Tibial nerve (tissue), 4 donors: ENCODE measurements around the gene OR5L1. TPM values are rescaled to one million over a fixed set of nuclear protein-coding genes. Genes with fewer than 3 reads are reported as not detected.

ENCODE experiments used
- DNase-seq, 2 donors: peaks; one replicate each; pipeline ENCODE4 v3.0.0-alpha.2; 2019; ENCODE audit warnings: low spot score in 2 of 2
- H3K27ac ChIP-seq, 4 donors: fragments of 200-600 bp; sonication (generic) in 3 of 4; one replicate each; pipeline ENCODE4 v1.5.1; 2017 to 2019; ENCODE audit warnings: mild to moderate bottlenecking in 1 of 4
- H3K27me3 ChIP-seq, 2 donors: fragments of 200-600 bp; sonication (generic) in 1 of 2; one replicate each; pipeline versions ENCODE4 v1.5.1 to v1.6.0; 2017 to 2019
- H3K36me3 ChIP-seq, 3 donors: fragments of 200-600 bp; sonication (generic); one replicate each; pipeline ENCODE4 v1.5.1; 2018 to 2019
- H3K4me1 ChIP-seq, 4 donors: fragments of 200-600 bp; sonication (generic) in 3 of 4; one replicate each; pipeline ENCODE4 v1.5.1; 2017 to 2019
- H3K4me3 ChIP-seq, 4 donors: fragments of 200-600 bp; sonication (generic) in 3 of 4; one replicate each; pipeline ENCODE4 v1.5.1; 2017 to 2019; ENCODE audit warnings: mild to moderate bottlenecking in 1 of 4, moderate library complexity in 1 of 4
- H3K9me3 ChIP-seq, 4 donors: fragments of 200-600 bp; sonication (generic) in 3 of 4; one replicate each; pipeline ENCODE4 v1.5.1; 2017 to 2019
- EP300 ChIP-seq, 2 donors: sonication (generic); formaldehyde crosslinking; IDR thresholded peaks; one replicate each; pipeline ENCODE4 v1.6.1; 2017; ENCODE audit warnings: antibody characterized with exemption in 2 of 2, mild to moderate bottlenecking in 1 of 2
- POLR2A ChIP-seq, 2 donors: fragments of 450-650 bp; IDR thresholded peaks; one replicate each; pipeline ENCODE4 v1.6.1; 2017; ENCODE audit warnings: antibody characterized with exemption in 2 of 2, mild to moderate bottlenecking in 2 of 2, moderate library complexity in 2 of 2
- WGBS, 2 donors: methylation state at CpG; one replicate each; pipeline ENCODE4 v1.1.5; 2018; 5-methylcytosine and 5-hydroxymethylcytosine counted together
- total RNA-seq, 4 donors: library from RNA; depleted of rRNA; stranded (reverse); fragments of >200 nt; gene quantifications; one replicate each; pipeline ENCODE4 v1.1.0, GENCODE V29; 2016
- TF ChIP-seq, protein P1 (sequence below), 5 experiments: fragments of 200-600 bp in 3 of 5; fragments of 450-650 bp in 2 of 5; sonication (generic) in 3 of 5; IDR thresholded peaks; one replicate each; pipeline ENCODE4 v1.5.1; 2016 to 2019; ENCODE audit warnings: antibody characterized with exemption in 5 of 5, mild to moderate bottlenecking in 3 of 5, moderate library complexity in 2 of 5

OR5L1 gene
- total RNA-seq = not detected

DNA sequence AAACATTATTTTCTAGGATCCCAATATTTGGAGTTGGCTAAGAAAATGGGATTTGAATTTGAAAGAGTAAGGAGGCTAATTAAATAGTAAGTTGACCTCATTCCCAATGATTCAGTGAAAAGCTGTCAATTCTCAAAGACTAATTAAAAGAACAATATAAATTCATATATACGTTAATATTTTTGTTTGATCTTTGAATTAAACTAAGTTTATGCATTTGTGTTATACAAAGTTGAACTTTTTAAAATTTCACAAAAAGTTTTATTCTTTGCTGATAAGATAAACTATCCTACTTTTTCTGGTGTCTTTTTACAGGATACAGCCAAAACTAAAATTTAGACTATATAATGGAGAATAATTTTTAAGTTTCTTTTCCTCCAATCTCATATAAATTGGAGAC is at the start of gene OR5L1:
Gene OR5L1 (plus strand): TSS at position 301 of the 400 bp plus-strand sequence. CDS start 100 bp downstream, outside the sequence.
- Histone ChIP-seq H3K4me1 (no peaks in the 10 kb centered on the region), H3K36me3 (no peaks in the 10 kb centered on the region), H3K9me3 (peaks cover 0 to 8% (median 0%) of the 10 kb centered on the region in 4 donors), H3K4me3 (no peak within 1 kb of the TSS), H3K27ac (no peak within 1 kb of the TSS), H3K27me3 (no peaks in the 10 kb centered on the region)
- TF ChIP-seq EP300 (IDR thresholded peaks at IDR 0.05) (no peak), POLR2A (IDR thresholded peaks at IDR 0.05) (no peak)
- TF ChIP-seq, protein P1, sequence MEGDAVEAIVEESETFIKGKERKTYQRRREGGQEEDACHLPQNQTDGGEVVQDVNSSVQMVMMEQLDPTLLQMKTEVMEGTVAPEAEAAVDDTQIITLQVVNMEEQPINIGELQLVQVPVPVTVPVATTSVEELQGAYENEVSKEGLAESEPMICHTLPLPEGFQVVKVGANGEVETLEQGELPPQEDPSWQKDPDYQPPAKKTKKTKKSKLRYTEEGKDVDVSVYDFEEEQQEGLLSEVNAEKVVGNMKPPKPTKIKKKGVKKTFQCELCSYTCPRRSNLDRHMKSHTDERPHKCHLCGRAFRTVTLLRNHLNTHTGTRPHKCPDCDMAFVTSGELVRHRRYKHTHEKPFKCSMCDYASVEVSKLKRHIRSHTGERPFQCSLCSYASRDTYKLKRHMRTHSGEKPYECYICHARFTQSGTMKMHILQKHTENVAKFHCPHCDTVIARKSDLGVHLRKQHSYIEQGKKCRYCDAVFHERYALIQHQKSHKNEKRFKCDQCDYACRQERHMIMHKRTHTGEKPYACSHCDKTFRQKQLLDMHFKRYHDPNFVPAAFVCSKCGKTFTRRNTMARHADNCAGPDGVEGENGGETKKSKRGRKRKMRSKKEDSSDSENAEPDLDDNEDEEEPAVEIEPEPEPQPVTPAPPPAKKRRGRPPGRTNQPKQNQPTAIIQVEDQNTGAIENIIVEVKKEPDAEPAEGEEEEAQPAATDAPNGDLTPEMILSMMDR (IDR thresholded peaks at IDR 0.05) = no peak
- no peak for DNase-seq
- 49 to 80% methylated on average over 1 of the region's 1 CpG for WGBS, 2 donors

DNA sequence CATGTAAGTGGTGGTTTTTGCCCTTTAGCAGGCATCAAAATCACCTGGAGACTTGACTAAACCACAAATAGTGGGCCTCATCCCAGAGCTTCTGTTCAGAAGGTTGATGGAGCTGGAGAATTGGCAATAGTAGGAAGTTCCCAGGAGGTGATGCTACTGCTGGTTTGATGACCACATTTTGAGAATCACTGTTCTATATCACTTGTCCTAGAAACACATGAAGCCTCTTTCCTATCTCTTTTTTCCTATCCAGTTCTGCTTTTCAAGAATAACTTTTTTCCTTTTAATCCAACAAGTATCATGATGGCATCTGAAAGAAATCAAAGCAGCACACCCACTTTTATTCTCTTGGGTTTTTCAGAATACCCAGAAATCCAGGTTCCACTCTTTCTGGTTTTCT is 38.0 kb upstream of the OR5L1 start, which contains the start of gene OR5D13:
Gene OR5D13 (plus strand): TSS at position 301 of the 400 bp plus-strand sequence. CDS start 0 bp downstream, at position 301.
- Histone ChIP-seq H3K4me1 (no peaks in the 10 kb centered on the region), H3K27ac (no peak within 1 kb of the TSS), H3K27me3 (no peaks in the 10 kb centered on the region), H3K4me3 (no peak within 1 kb of the TSS), H3K36me3 (no peaks in the 10 kb centered on the region), H3K9me3 (peaks cover 0 to 6% (median 0%) of the 10 kb centered on the region in 4 donors)
- DNase-seq = no peak
- TF ChIP-seq POLR2A (IDR thresholded peaks at IDR 0.05) = no peak
- TF ChIP-seq, protein P1 (IDR thresholded peaks at IDR 0.05) = no peak
- TF ChIP-seq EP300 (IDR thresholded peaks at IDR 0.05) = no peak

DNA sequence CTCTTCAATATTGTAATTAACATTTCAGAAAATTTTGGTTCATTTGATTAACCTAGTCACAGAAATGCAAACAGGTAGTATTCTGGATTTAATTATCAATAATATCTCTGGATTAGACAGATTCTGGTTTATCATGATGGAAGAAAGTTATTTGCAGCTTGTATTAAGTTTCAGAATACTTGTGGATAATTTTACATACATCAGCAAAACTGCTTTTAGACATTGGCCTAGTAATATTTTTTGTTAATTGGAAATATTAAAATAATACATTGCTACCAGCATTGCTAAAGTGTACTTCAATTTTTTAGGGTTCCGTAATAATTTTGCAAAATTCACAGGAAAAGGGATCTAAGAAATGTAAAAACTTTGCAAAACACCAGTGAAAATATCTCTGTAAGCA is 19.6 kb upstream of the OR5L1 start:
- DNase-seq = no peak
- H3K4me3 ChIP-seq = no peak overlapping the region
- H3K9me3 ChIP-seq = no peaks in the 10 kb centered on the region
- H3K4me1 ChIP-seq = no peaks in the 10 kb centered on the region
- 85 to 93% methylated on average over 1 of the region's 1 CpG for WGBS, 2 donors
- no peak for TF ChIP-seq POLR2A (IDR thresholded peaks at IDR 0.05)
- TF ChIP-seq, protein P1 (IDR thresholded peaks at IDR 0.05) = no peak
- no peak overlapping the region for H3K27ac ChIP-seq
- H3K27me3 ChIP-seq = no peaks in the 10 kb centered on the region
- H3K36me3 ChIP-seq = no peaks in the 10 kb centered on the region

DNA sequence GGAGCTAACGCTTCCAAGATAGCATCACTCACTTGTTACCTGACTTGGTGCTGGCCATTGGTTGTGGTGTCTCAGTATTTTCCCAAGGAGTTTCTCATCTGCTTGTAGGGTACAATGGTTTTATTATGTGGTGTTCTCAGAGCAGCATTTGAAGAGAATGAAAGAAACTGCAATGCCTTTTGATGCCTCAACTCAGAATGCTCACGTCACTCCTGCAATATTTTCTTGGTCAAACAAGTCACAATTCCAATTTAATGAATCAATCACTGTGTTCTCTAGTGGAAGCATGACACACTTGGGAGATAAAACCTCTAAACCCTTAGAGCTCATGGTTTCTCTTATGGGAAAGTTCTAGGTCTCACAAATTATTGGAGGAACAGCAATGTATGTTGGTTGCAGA is 17.8 kb upstream of the OR5L1 start:
- H3K36me3 ChIP-seq = no peaks in the 10 kb centered on the region
- no peak overlapping the region for H3K4me3 ChIP-seq
- TF ChIP-seq EP300 (IDR thresholded peaks at IDR 0.05) = no peak
- TF ChIP-seq POLR2A (IDR thresholded peaks at IDR 0.05) = no peak
- TF ChIP-seq, protein P1 (IDR thresholded peaks at IDR 0.05) = no peak
- H3K27ac ChIP-seq = no peak overlapping the region
- no peaks in the 10 kb centered on the region for H3K9me3 ChIP-seq
- WGBS, 2 donors = 41 to 77% methylated on average over 2 of the region's 2 CpGs
- no peak for DNase-seq
- no peaks in the 10 kb centered on the region for H3K27me3 ChIP-seq
- H3K4me1 ChIP-seq = no peaks in the 10 kb centered on the region

DNA sequence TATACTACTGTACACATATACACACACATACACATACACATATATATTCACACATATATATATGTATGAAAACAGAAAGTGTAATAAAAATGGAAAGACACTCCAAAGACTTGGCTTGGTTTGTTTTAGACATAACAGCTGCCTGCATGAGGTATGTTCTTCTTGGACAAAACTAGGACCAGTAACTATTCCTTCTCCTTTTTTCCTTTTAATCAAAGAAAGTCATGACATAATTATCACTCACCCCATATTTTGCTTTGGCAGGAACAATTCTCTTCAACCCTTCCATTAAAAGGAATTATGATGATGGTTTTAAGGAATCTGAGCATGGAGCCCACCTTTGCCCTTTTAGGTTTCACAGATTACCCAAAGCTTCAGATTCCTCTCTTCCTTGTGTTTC is 15.9 kb upstream of the OR5L1 start, which contains the start of gene OR5D14:
Gene OR5D14 (plus strand): TSS at position 301 of the 400 bp plus-strand sequence. CDS start 0 bp downstream, at position 301.
- no peak within 1 kb of the TSS for H3K27ac ChIP-seq
- H3K36me3 ChIP-seq = no peaks in the 10 kb centered on the region
- no peak for TF ChIP-seq EP300 (IDR thresholded peaks at IDR 0.05)
- DNase-seq = no peak
- no peaks in the 10 kb centered on the region for H3K9me3 ChIP-seq
- no peaks in the 10 kb centered on the region for H3K27me3 ChIP-seq
- no peak within 1 kb of the TSS for H3K4me3 ChIP-seq
- H3K4me1 ChIP-seq = no peaks in the 10 kb centered on the region

DNA sequence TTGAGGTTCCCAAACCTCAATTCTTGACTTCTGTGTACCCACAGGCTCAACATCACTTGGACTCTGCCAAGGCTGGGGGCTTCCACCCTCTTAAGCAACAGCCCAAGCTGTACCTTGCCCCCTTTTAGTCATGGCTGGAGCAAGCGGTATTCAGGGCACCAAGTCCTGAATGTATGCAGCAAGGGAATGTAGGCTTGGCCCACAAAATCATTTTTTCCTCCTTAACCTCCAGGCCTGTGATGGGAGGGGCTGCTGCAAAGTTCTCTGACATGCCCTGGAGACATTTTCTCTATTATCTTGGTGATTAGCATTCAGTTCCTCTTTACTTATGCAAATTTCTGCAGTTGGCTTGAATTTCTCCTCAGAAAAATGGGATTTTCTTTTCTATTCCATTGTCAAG is 4.9 kb upstream of the OR5L1 start:
- TF ChIP-seq EP300 (IDR thresholded peaks at IDR 0.05) = no peak
- TF ChIP-seq, protein P1 (IDR thresholded peaks at IDR 0.05) = no peak
- TF ChIP-seq POLR2A (IDR thresholded peaks at IDR 0.05) = no peak
- no peaks in the 10 kb centered on the region for H3K36me3 ChIP-seq
- H3K4me3 ChIP-seq = no peak overlapping the region
- no peaks in the 10 kb centered on the region for H3K27me3 ChIP-seq
- no peaks in the 10 kb centered on the region for H3K4me1 ChIP-seq
- no peak for DNase-seq
- H3K9me3 ChIP-seq = peaks cover 0 to 15% (median 0%) of the 10 kb centered on the region in 4 donors
- WGBS, 2 donors = 80 to 81% methylated on average over 1 of the region's 1 CpG
- H3K27ac ChIP-seq = no peak overlapping the region
